Gastrocnemius medialis (tissue), 4 donors: ENCODE data around the gene APAF1.

Experiments
- POLR2A ChIP-seq, 2 donors: fragments of 450-650 bp; IDR thresholded peaks; one replicate each; pipeline ENCODE4 v1.6.1; 2017; ENCODE audit warnings: antibody characterized with exemption in 2 of 2, mild to moderate bottlenecking in 2 of 2, moderate library complexity in 2 of 2
- TF ChIP-seq, protein P1 (sequence below), 5 experiments: fragments of 450-650 bp in 3 of 5; fragments of 200-600 bp in 2 of 5; sonication (generic) in 2 of 5; IDR thresholded peaks in 4 of 5; conservative IDR thresholded peaks in 1 of 5; 1 replicate in 4 of 5; 2 replicates in 1 of 5; pipeline ENCODE4 v1.5.1; 2016 to 2019; ENCODE audit warnings: antibody characterized with exemption in 5 of 5, mild to moderate bottlenecking in 3 of 5, moderate library complexity in 3 of 5

DNA sequence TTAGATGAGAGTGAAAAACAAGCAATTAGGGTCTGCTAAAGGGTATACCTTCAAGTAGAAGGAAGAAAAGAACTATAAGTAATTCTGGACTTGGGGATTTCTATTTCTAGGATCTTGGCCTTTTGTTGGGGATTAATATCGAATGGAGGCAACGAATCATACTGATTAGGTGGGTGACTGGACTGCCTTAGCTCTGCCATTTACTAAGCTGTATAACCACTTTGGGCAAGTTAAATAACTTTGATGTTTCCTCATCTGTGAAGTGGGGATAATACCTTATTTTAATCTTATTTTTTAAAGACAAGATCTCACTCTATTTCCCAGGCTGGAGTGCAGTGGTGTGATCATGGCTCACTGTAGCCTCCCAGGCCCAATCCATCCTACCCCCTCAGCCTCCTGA is 7.1 kb upstream of the APAF1 start:
- TF ChIP-seq, protein P1, sequence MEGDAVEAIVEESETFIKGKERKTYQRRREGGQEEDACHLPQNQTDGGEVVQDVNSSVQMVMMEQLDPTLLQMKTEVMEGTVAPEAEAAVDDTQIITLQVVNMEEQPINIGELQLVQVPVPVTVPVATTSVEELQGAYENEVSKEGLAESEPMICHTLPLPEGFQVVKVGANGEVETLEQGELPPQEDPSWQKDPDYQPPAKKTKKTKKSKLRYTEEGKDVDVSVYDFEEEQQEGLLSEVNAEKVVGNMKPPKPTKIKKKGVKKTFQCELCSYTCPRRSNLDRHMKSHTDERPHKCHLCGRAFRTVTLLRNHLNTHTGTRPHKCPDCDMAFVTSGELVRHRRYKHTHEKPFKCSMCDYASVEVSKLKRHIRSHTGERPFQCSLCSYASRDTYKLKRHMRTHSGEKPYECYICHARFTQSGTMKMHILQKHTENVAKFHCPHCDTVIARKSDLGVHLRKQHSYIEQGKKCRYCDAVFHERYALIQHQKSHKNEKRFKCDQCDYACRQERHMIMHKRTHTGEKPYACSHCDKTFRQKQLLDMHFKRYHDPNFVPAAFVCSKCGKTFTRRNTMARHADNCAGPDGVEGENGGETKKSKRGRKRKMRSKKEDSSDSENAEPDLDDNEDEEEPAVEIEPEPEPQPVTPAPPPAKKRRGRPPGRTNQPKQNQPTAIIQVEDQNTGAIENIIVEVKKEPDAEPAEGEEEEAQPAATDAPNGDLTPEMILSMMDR (IDR thresholded peaks at IDR 0.05 in 4 of 5, conservative IDR thresholded peaks at IDR 0.05 in 1 of 5): no peak
- no peak for TF ChIP-seq POLR2A (IDR thresholded peaks at IDR 0.05)
